ENCODE results near the gene USP33.

GRCh38 chr1:77779529-77780281 is 20.1 kb upstream of the USP33 start, which contains the start of gene MIGA1:
- TF ChIP-seq, protein P1, sequence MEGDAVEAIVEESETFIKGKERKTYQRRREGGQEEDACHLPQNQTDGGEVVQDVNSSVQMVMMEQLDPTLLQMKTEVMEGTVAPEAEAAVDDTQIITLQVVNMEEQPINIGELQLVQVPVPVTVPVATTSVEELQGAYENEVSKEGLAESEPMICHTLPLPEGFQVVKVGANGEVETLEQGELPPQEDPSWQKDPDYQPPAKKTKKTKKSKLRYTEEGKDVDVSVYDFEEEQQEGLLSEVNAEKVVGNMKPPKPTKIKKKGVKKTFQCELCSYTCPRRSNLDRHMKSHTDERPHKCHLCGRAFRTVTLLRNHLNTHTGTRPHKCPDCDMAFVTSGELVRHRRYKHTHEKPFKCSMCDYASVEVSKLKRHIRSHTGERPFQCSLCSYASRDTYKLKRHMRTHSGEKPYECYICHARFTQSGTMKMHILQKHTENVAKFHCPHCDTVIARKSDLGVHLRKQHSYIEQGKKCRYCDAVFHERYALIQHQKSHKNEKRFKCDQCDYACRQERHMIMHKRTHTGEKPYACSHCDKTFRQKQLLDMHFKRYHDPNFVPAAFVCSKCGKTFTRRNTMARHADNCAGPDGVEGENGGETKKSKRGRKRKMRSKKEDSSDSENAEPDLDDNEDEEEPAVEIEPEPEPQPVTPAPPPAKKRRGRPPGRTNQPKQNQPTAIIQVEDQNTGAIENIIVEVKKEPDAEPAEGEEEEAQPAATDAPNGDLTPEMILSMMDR (IDR thresholded peaks at IDR 0.05) = no peak
- peak in 1 of 2 donors; percentile 25 for TF ChIP-seq POLR2A (IDR thresholded peaks at IDR 0.05)
